OCI-LY7 (cell line): ENCODE data around the gene SLCO1B3. TPM values are rescaled to one million over a fixed set of nuclear protein-coding genes. Genes with fewer than 3 reads are reported as not detected.
"Not testable (repeated sequence)": the region's sequence is repeated elsewhere in the genome, so short reads cannot be mapped to it uniquely, and the experiment has no call there.

Source experiments
- Bru-seq: library from RNA; stranded (reverse); fragments of 400-500 nt; gene quantifications from one replicate; lab custom pipeline; 2021; lab: Mats Ljungman, UMichigan
- BruChase-seq, 2 experiments: library from RNA; stranded (reverse); fragments of 400-500 nt; gene quantifications; one replicate each; lab custom pipeline; 2021; lab: Mats Ljungman, UMichigan
- BruUV-seq: library from RNA; stranded (reverse); fragments of 400-500 nt; replicated peaks from 2 replicates; lab custom pipeline; 2021; lab: Mats Ljungman, UMichigan
- CTCF ChIA-PET: fragments of 300-600 bp; sonication (Branson Sonifier 250); formaldehyde crosslinking; loops from one replicate; lab custom pipeline; 2022; ENCODE audit warnings: antibody characterized with exemption; ENCODE audit not compliant: unreplicated experiment; lab: Charles Lee
- POLR2A ChIA-PET: fragments of 300-600 bp; sonication (Branson Sonifier 250); formaldehyde crosslinking; loops from one replicate; lab custom pipeline; 2022; ENCODE audit warnings: antibody characterized with exemption; lab: Charles Lee
- DNase-seq: peaks from one replicate; pipeline ENCODE4 v3.0.0-alpha.2; 2015; ENCODE audit warnings: low spot score
- H2AFZ ChIP-seq: fragments of 200-600 bp; sonication (generic), shearing (Covaris generic); 2 replicates; pipeline ENCODE4 v1.6.1; 2014; ENCODE audit warnings: mild to moderate bottlenecking, antibody characterized with exemption, low read length, moderate library complexity
- H3K27ac ChIP-seq: fragments of 200-600 bp; sonication (generic); 2 replicates; pipeline ENCODE4 v1.5.1; 2014; ENCODE audit warnings: mixed run types, low read depth, mild to moderate bottlenecking, moderate library complexity, low read length, inconsistent platforms; ENCODE audit not compliant: poor library complexity, severe bottlenecking
- H3K36me3 ChIP-seq: fragments of 200-600 bp; sonication (generic); 2 replicates; pipeline ENCODE4 v1.6.1; 2014; ENCODE audit warnings: mild to moderate bottlenecking, antibody characterized with exemption, low read length, moderate library complexity, mixed read lengths; ENCODE audit not compliant: insufficient read depth
- H3K4me1 ChIP-seq: fragments of 200-600 bp; sonication (generic); 2 replicates; pipeline ENCODE4 v1.5.1; 2014; ENCODE audit warnings: mild to moderate bottlenecking, low read length; ENCODE audit not compliant: insufficient read depth, poor library complexity, severe bottlenecking
- H3K4me2 ChIP-seq: fragments of 200-600 bp; sonication (generic); 2 replicates; pipeline ENCODE4 v1.6.1; 2014; ENCODE audit warnings: mild to moderate bottlenecking, low read length
- H3K4me3 ChIP-seq: fragments of 200-600 bp; sonication (generic); 2 replicates; pipeline ENCODE4 v1.5.1; 2014; ENCODE audit warnings: mild to moderate bottlenecking, low read depth, low read length; ENCODE audit not compliant: poor library complexity, severe bottlenecking
- H3K79me2 ChIP-seq: fragments of 200-600 bp; sonication (generic); 2 replicates; pipeline ENCODE4 v1.6.1; 2016; ENCODE audit warnings: low read depth, mild to moderate bottlenecking, low read length, moderate library complexity, mixed read lengths; ENCODE audit not compliant: insufficient read depth
- H3K9me2 ChIP-seq: fragments of 200-600 bp; sonication (generic); 2 replicates; pipeline ENCODE4 v1.6.1; 2016; ENCODE audit warnings: mild to moderate bottlenecking, low read length, mixed read lengths; ENCODE audit not compliant: insufficient read depth
- H3K9me3 ChIP-seq: fragments of 200-600 bp; sonication (generic); 2 replicates; pipeline ENCODE4 v1.6.1; 2014; ENCODE audit warnings: mild to moderate bottlenecking, mixed run types, low read length, mixed read lengths
- H4K20me1 ChIP-seq: fragments of 200-600 bp; sonication (generic); 2 replicates; pipeline ENCODE4 v1.6.1; 2014; ENCODE audit warnings: mild to moderate bottlenecking, antibody characterized with exemption, low read length, moderate library complexity, mixed read lengths; ENCODE audit not compliant: insufficient read depth
- EZH2phosphoT487 ChIP-seq: fragments of 200-600 bp; sonication (generic); IDR thresholded peaks from 2 replicates; pipeline ENCODE4 v1.6.1; 2018; ENCODE audit warnings: low read depth, borderline replicate concordance, mild to moderate bottlenecking, mixed run types, antibody characterized with exemption, low read length, moderate library complexity, mixed read lengths
- intact Hi-C: fragments of 100-400 bp; cut with micrococcal nuclease; formaldehyde crosslinking; loops from one replicate; pipeline ENCODE4 v1.10.0; 2022; ENCODE audit not compliant: unreplicated experiment
- long read RNA-seq: library from polyadenylated mRNA; stranded (forward); transcript quantifications from one replicate; pipeline ENCODE4 v2.0.0, GENCODE V29; 2022
- total RNA-seq, 2 experiments: library from RNA; depleted of rRNA in 1 of 2; stranded (reverse); fragments of >200 nt in 1 of 2; shearing (Covaris generic) in 1 of 2; gene quantifications; 2 replicates each; pipeline ENCODE4 v1.2.3, GENCODE V29; 2014 to 2022
- TF ChIP-seq, protein P1 (sequence below): fragments of 200-600 bp; sonication (generic); conservative IDR thresholded peaks from 2 replicates; pipeline ENCODE4 v1.5.1; 2014; ENCODE audit warnings: mild to moderate bottlenecking, antibody characterized with exemption, low read length, moderate library complexity, mixed read lengths

The SLCO1B3 gene
- total RNA-seq (2014; rRNA removed; shearing (Covaris generic)), result not detected in 2 replicates
- not detected in 2 replicates for total RNA-seq (2022)
- Bru-seq, nascent RNA, result not detected
- not detected for BruChase-seq, experiment 1, labeled RNA remaining after a 6-hour chase
- not detected for BruChase-seq, experiment 2, labeled RNA remaining after a 2-hour chase
- long read RNA-seq, result 0 reads

DNA sequence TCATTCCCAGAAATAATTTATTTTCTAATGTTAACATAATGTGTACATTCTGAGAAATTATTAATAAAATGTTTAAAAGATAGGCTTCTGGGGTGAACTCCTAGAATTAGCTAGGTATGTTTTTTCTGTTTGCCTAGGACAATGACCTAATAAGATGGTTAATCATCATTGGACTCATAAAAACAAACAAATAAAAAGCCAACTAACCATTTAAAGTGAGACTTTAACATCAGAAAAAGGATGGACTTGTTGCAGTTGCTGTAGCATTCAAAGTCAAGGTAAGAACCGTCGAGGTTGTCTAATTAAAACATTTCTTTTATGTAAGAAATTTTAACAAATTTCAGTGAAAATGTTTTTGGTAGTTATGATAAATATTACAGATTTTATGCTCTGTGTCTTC, at the start of gene SLCO1B3:
TSS of gene SLCO1B3 (plus strand) at position 219 of the 400 bp plus-strand sequence. CDS start 5,034 bp downstream, outside the sequence.
- no peak within 1 kb of the TSS for H3K4me3 ChIP-seq
- no peaks in the 10 kb centered on the region for H3K9me2 ChIP-seq
- no peaks in the 10 kb centered on the region for H3K36me3 ChIP-seq
- no peak within 1 kb of the TSS for H2AFZ ChIP-seq
- TF ChIP-seq EZH2phosphoT487, result no peak
- TF ChIP-seq, protein P1, sequence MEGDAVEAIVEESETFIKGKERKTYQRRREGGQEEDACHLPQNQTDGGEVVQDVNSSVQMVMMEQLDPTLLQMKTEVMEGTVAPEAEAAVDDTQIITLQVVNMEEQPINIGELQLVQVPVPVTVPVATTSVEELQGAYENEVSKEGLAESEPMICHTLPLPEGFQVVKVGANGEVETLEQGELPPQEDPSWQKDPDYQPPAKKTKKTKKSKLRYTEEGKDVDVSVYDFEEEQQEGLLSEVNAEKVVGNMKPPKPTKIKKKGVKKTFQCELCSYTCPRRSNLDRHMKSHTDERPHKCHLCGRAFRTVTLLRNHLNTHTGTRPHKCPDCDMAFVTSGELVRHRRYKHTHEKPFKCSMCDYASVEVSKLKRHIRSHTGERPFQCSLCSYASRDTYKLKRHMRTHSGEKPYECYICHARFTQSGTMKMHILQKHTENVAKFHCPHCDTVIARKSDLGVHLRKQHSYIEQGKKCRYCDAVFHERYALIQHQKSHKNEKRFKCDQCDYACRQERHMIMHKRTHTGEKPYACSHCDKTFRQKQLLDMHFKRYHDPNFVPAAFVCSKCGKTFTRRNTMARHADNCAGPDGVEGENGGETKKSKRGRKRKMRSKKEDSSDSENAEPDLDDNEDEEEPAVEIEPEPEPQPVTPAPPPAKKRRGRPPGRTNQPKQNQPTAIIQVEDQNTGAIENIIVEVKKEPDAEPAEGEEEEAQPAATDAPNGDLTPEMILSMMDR, result no peak
- H3K4me1 ChIP-seq, result no peaks in the 10 kb centered on the region
- ChIA-PET CTCF (no interaction called here), POLR2A (no interaction called here)
- H3K4me2 ChIP-seq, result no peak within 1 kb of the TSS
- BruUV-seq, result no TSS peak
- intact Hi-C loops, result no loop called here
- H3K79me2 ChIP-seq, result no peaks in the 10 kb centered on the region
- H3K9me3 ChIP-seq, result no peaks in the 10 kb centered on the region
- no peak for DNase-seq
- H3K27ac ChIP-seq, result no peak within 1 kb of the TSS
- no peaks in the 10 kb centered on the region for H4K20me1 ChIP-seq

GRCh38 chr12:20777420-20777819, 33.1 kb upstream of the SLCO1B3 start:
- intact Hi-C loops, result no loop called here
- Histone ChIP-seq H3K4me2 (no peak overlapping the region), H3K9me2 (no peaks in the 10 kb centered on the region), H3K79me2 (no peaks in the 10 kb centered on the region), H3K4me3 (no peak overlapping the region), H3K36me3 (no peaks in the 10 kb centered on the region), H3K9me3 (no peaks in the 10 kb centered on the region), H3K4me1 (no peaks in the 10 kb centered on the region), H3K27ac (no peak overlapping the region), H4K20me1 (no peaks in the 10 kb centered on the region), H2AFZ (no peak overlapping the region)
- DNase-seq, result no peak
- CTCF ChIA-PET, result no interaction called here
- TF ChIP-seq EZH2phosphoT487, result no peak
- TF ChIP-seq, protein P1, result no peak
- no TSS peak for BruUV-seq
- POLR2A ChIA-PET, result interaction anchor here (0.5 to 0.7 kb wide), 2 partner anchors 11 to 86 kb away, joined by 3 to 4 read pairs; no protein-coding TSS in a partner anchor

DNA sequence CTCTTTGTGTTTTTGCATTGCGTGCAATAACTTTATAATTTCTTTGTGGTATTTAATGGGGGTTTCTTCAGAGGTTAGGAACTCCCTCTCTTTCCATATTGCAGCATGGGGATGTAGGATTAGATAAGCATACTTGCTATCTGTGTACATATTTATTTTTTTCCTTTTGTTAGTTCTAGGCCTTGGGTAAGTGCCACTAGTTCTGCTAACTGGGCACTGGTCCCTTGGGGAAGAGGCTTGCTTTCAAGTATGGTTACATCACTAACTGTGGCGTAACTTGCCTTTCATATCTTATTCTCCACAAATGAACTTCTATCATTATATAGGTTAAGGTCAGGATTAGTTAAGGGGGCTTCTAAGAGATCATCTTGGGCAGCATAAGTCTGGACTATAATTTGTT, 31.5 kb upstream of the SLCO1B3 start:
- H3K36me3 ChIP-seq, result no peaks in the 10 kb centered on the region
- no peak overlapping the region for H3K4me2 ChIP-seq
- no peaks in the 10 kb centered on the region for H4K20me1 ChIP-seq
- H2AFZ ChIP-seq, result no peak overlapping the region
- H3K4me1 ChIP-seq, result no peaks in the 10 kb centered on the region
- BruUV-seq, result no TSS peak
- TF ChIP-seq EZH2phosphoT487, result no peak
- TF ChIP-seq, protein P1, result no peak
- no peak overlapping the region for H3K27ac ChIP-seq
- H3K9me2 ChIP-seq, result no peaks in the 10 kb centered on the region
- DNase-seq, result no peak
- no peaks in the 10 kb centered on the region for H3K79me2 ChIP-seq
- ChIA-PET CTCF (no interaction called here), POLR2A (no interaction called here)
- H3K4me3 ChIP-seq, result no peak overlapping the region
- intact Hi-C loops, result no loop called here
- no peaks in the 10 kb centered on the region for H3K9me3 ChIP-seq

- H2AFZ ChIP-seq, H3K4me1 ChIP-seq, H3K27ac ChIP-seq, H3K4me2 ChIP-seq, H3K79me2 ChIP-seq, CTCF ChIA-PET, H4K20me1 ChIP-seq, H3K9me2 ChIP-seq, H3K36me3 ChIP-seq, H3K9me3 ChIP-seq, DNase-seq, intact Hi-C loops, H3K4me3 ChIP-seq, BruUV-seq: not testable (repeated sequence)
- POLR2A ChIA-PET, result interaction anchor here (0.5 kb wide), 1 partner anchor 283 kb away, joined by 5 read pairs; no protein-coding TSS in a partner anchor
Measured at GRCh38 chr12:20779971-20780370, 30.5 kb upstream of the SLCO1B3 start.
